K562 (cell line): Measurements from ENCODE around the gene DNAJC25. TPM values are rescaled to one million over a fixed set of nuclear protein-coding genes. Genes with fewer than 3 reads are reported as not detected.

Source experiments
- ASH1L ChIP-seq: fragments of 450-650 bp; IDR thresholded peaks from 2 replicates; pipeline ENCODE4 v1.6.1; 2018; ENCODE audit warnings: borderline replicate concordance, mild to moderate bottlenecking, low read depth; ENCODE audit not compliant: partially characterized antibody
- ATF1 ChIP-seq, 2 experiments: fragments of 450-650 bp in 1 of 2; IDR thresholded peaks; 2 replicates each; pipeline ENCODE4 v1.6.1; 2016; ENCODE audit warnings: missing compliant biosample characterization in 1 of 2, missing genetic modification characterization in 1 of 2
- BDP1 ChIP-seq: IDR thresholded peaks from 3 replicates; pipeline ENCODE4 v1.6.1; 2011; ENCODE audit not compliant: insufficient read length, insufficient read depth
- BHLHE40 ChIP-seq: IDR thresholded peaks from 2 replicates; pipeline ENCODE4 v1.6.1; 2011; ENCODE audit warnings: low read length, improper control_type of control experiment
- CXXC5 ChIP-seq: fragments of 250-450 bp; sonication (Bioruptor Pico); IDR thresholded peaks from 2 replicates; pipeline ENCODE4 v1.8.0; 2022; ENCODE audit warnings: inconsistent platforms, mild to moderate bottlenecking, moderate library complexity
- DDX20 ChIP-seq: fragments of 450-650 bp; IDR thresholded peaks from 2 replicates; pipeline ENCODE4 v1.6.1; 2016; ENCODE audit warnings: missing genetic modification characterization, low read depth, mild to moderate bottlenecking, missing compliant biosample characterization, moderate library complexity
- ETV1 ChIP-seq: fragments of 450-650 bp; conservative IDR thresholded peaks from 2 replicates; pipeline ENCODE4 v1.6.1; 2016; ENCODE audit warnings: missing genetic modification characterization, control low read depth, low read depth, missing compliant biosample characterization
- FOXK2 ChIP-seq, 2 experiments: fragments of 450-650 bp; IDR thresholded peaks in 1 of 2; conservative IDR thresholded peaks in 1 of 2; 2 replicates each; pipeline ENCODE4 v1.6.1; 2016; ENCODE audit warnings: low read depth in 2 of 2, mild to moderate bottlenecking in 1 of 2
- HLTF ChIP-seq: fragments of 450-650 bp; IDR thresholded peaks from 2 replicates; pipeline ENCODE4 v1.6.1; 2016
- HNRNPLL ChIP-seq: fragments of 200-400 bp; formaldehyde crosslinking; IDR thresholded peaks from 2 replicates; pipeline ENCODE4 v1.6.1; 2017; ENCODE audit warnings: low read length, low read depth, mild to moderate bottlenecking; ENCODE audit not compliant: poor library complexity, severe bottlenecking
- KLF10 ChIP-seq: fragments of 250-450 bp; sonication (Bioruptor Pico); IDR thresholded peaks from 2 replicates; pipeline ENCODE4 v1.6.1; 2021; ENCODE audit warnings: matching md5 sums
- NFIC ChIP-seq: fragments of 450-650 bp; IDR thresholded peaks from 2 replicates; pipeline ENCODE4 v1.6.1; 2017; ENCODE audit warnings: mild to moderate bottlenecking, inconsistent platforms
- TAF15 ChIP-seq: fragments of 200-400 bp; formaldehyde crosslinking; IDR thresholded peaks from 2 replicates; pipeline ENCODE4 v1.6.1; 2017; ENCODE audit warnings: mild to moderate bottlenecking, low read depth, low read length, moderate library complexity
- XRCC4 ChIP-seq: IDR thresholded peaks from one replicate; pipeline ENCODE4 v1.6.1; 2011; ENCODE audit not compliant: insufficient read depth, insufficient read length; ENCODE audit errors: extremely low read depth
- ZNF174 ChIP-seq: fragments of 250-450 bp; sonication (Bioruptor Pico); IDR thresholded peaks from 2 replicates; pipeline ENCODE4 v1.4.0; 2020; ENCODE audit warnings: mild to moderate bottlenecking
- ZNF507 ChIP-seq: conservative IDR thresholded peaks from 2 replicates; pipeline ENCODE4 v1.6.1; 2017; ENCODE audit warnings: missing genetic modification characterization, missing compliant biosample characterization
- ZNF583 ChIP-seq: fragments of 250-450 bp; sonication (Bioruptor Pico); IDR thresholded peaks from 2 replicates; pipeline ENCODE4 v1.4.0; 2020
- polyA plus RNA-seq, 8 experiments: library from polyadenylated mRNA; depleted of rRNA in 4 of 8; stranded (reverse) in 5 of 8; unstranded in 3 of 8; fragments of >200 nt; fragmentation: Nextera tagmentation in 2 of 8; fragmentation: Illumina TruSeq in 1 of 8; extraction: Ambion mirVana in 2 of 8; extraction: Trizol in 1 of 8; gene quantifications; 2 replicates each; pipeline versions ENCODE4 v1.2.1 to v1.2.3, GENCODE V29; 2011 to 2014; ENCODE audit warnings: inconsistent platforms in 1 of 8, missing spikeins in 1 of 8
- total RNA-seq, 7 experiments: library from RNA; depleted of rRNA in 6 of 7; stranded (reverse); fragments of >200 nt in 6 of 7; fragmentation: Illumina TruSeq in 2 of 7; extraction: Trizol in 2 of 7; gene quantifications; 2 replicates each; pipeline versions ENCODE4 v1.2.1 to v1.2.3, GENCODE V29; 2011 to 2021; ENCODE audit warnings: low replicate concordance in 1 of 7
- TF ChIP-seq, protein P1 (sequence below): sonication (generic); formaldehyde crosslinking; IDR thresholded peaks from 2 replicates; pipeline ENCODE4 v1.4.0; 2020; ENCODE audit warnings: mild to moderate bottlenecking, missing genetic modification reagents
- TF ChIP-seq, protein P2 (sequence below): fragments of 450-650 bp; IDR thresholded peaks from 2 replicates; pipeline ENCODE4 v1.6.1; 2017; ENCODE audit warnings: mild to moderate bottlenecking, moderate library complexity
- TF ChIP-seq, protein P3 (sequence below): IDR thresholded peaks from 2 replicates; pipeline ENCODE4 v1.6.1; 2011; ENCODE audit warnings: borderline replicate concordance, low read depth, mild to moderate bottlenecking, moderate library complexity, low read length; ENCODE audit not compliant: insufficient read depth, poor library complexity, severe bottlenecking
- TF ChIP-seq, protein P4 (sequence below): fragments of 450-650 bp; IDR thresholded peaks from 2 replicates; pipeline ENCODE4 v1.7.0; 2016; ENCODE audit warnings: borderline replicate concordance

Gene DNAJC25
- total and polyA plus RNA-seq, 9 of the 15 experiments (the other 6 are each of a cell fraction or from before 2014, with no cell fraction given): 3.7 to 11.2 (median 7.1) TPM

DNA sequence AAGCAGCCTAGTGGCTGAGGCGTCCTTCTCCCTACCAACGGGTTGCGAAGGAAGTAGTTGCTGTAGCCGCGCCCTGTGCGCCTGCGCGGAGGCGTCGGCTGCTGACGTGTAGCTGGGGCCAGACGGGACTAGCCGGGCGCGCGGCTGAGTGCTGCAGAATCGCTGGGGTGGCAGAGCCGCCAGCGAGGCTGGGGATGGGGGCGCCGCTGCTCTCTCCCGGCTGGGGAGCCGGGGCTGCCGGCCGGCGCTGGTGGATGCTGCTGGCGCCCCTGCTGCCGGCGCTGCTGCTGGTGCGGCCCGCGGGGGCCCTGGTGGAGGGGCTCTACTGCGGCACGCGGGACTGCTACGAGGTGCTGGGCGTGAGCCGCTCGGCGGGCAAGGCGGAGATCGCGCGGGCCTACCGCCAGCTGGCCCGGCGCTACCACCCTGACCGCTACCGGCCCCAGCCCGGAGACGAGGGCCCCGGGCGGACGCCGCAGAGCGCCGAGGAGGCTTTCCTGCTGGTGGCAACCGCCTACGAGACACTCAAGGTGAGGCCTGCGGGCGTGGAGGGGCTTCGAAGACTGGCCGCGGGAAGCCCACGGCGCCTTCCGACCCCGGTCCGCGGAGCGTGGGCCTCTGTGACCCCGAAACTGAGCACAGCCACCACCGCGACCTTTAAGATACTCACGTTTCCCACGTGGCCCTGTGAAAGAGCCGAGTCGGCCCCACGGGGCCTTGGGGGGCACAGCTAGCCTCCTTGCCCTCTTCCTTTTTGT is at the start of gene DNAJC25 (continued):
- TF ChIP-seq, protein P1, sequence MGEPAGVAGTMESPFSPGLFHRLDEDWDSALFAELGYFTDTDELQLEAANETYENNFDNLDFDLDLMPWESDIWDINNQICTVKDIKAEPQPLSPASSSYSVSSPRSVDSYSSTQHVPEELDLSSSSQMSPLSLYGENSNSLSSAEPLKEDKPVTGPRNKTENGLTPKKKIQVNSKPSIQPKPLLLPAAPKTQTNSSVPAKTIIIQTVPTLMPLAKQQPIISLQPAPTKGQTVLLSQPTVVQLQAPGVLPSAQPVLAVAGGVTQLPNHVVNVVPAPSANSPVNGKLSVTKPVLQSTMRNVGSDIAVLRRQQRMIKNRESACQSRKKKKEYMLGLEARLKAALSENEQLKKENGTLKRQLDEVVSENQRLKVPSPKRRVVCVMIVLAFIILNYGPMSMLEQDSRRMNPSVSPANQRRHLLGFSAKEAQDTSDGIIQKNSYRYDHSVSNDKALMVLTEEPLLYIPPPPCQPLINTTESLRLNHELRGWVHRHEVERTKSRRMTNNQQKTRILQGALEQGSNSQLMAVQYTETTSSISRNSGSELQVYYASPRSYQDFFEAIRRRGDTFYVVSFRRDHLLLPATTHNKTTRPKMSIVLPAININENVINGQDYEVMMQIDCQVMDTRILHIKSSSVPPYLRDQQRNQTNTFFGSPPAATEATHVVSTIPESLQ: 0 out of 2 replicates have a peak, but pooled peaks have one; percentile 8
- TF ChIP-seq ETV1 (0 out of 2 replicates have a peak, but pooled peaks have one; percentile 50), ATF1 (CRISPR knock-in tag; IDR thresholded peaks at IDR 0.05) (no peak; the same call in 1 of the 2 replicates), ATF1 (tag; IDR thresholded peaks at IDR 0.05) (peak; percentile 95), KLF10 (no peak), ZNF507 (tag) (no peak), NFIC (peak; percentile 58), FOXK2 (conservative IDR thresholded peaks at IDR 0.05 in 1 of 2, IDR thresholded peaks at IDR 0.05 in 1 of 2; ENCODE audit: low read depth in 2 of 2) (no peak; a peak in 1 of 4 replicates), BHLHE40 (peak; percentile 2; the same call in 1 of the 2 replicates), ZNF174 (CRISPR knock-in tag) (no peak), ASH1L (no peak), HNRNPLL (no peak), CXXC5 (CRISPR knock-in tag) (peak; percentile 84), HLTF (no peak), DDX20 (no peak), XRCC4 (no peak), ZNF583 (CRISPR knock-in tag) (no peak), BDP1 (no peak), TAF15 (no peak)
- TF ChIP-seq, protein P2, sequence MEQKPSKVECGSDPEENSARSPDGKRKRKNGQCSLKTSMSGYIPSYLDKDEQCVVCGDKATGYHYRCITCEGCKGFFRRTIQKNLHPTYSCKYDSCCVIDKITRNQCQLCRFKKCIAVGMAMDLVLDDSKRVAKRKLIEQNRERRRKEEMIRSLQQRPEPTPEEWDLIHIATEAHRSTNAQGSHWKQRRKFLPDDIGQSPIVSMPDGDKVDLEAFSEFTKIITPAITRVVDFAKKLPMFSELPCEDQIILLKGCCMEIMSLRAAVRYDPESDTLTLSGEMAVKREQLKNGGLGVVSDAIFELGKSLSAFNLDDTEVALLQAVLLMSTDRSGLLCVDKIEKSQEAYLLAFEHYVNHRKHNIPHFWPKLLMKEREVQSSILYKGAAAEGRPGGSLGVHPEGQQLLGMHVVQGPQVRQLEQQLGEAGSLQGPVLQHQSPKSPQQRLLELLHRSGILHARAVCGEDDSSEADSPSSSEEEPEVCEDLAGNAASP: no peak
- TF ChIP-seq, protein P3, sequence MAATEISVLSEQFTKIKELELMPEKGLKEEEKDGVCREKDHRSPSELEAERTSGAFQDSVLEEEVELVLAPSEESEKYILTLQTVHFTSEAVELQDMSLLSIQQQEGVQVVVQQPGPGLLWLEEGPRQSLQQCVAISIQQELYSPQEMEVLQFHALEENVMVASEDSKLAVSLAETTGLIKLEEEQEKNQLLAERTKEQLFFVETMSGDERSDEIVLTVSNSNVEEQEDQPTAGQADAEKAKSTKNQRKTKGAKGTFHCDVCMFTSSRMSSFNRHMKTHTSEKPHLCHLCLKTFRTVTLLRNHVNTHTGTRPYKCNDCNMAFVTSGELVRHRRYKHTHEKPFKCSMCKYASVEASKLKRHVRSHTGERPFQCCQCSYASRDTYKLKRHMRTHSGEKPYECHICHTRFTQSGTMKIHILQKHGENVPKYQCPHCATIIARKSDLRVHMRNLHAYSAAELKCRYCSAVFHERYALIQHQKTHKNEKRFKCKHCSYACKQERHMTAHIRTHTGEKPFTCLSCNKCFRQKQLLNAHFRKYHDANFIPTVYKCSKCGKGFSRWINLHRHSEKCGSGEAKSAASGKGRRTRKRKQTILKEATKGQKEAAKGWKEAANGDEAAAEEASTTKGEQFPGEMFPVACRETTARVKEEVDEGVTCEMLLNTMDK: no peak
- TF ChIP-seq, protein P4, sequence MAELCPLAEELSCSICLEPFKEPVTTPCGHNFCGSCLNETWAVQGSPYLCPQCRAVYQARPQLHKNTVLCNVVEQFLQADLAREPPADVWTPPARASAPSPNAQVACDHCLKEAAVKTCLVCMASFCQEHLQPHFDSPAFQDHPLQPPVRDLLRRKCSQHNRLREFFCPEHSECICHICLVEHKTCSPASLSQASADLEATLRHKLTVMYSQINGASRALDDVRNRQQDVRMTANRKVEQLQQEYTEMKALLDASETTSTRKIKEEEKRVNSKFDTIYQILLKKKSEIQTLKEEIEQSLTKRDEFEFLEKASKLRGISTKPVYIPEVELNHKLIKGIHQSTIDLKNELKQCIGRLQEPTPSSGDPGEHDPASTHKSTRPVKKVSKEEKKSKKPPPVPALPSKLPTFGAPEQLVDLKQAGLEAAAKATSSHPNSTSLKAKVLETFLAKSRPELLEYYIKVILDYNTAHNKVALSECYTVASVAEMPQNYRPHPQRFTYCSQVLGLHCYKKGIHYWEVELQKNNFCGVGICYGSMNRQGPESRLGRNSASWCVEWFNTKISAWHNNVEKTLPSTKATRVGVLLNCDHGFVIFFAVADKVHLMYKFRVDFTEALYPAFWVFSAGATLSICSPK: no peak
